Liver (tissue), 9 donors: ENCODE data around the gene STAT1. TPM values are rescaled to one million over a fixed set of nuclear protein-coding genes. Genes with fewer than 3 reads are reported as not detected.

Source experiments
- DNase-seq: peaks from one replicate; pipeline ENCODE4 v3.0.0-alpha.2; 2017; ENCODE audit warnings: low spot score
- H3K27ac ChIP-seq, 2 donors: one replicate each; pipeline ENCODE4 v1.7.0; 2013; ENCODE audit warnings: inconsistent platforms in 2 of 2, low read length in 2 of 2, control low read depth in 1 of 2, low read depth in 1 of 2, mild to moderate bottlenecking in 1 of 2
- H3K27me3 ChIP-seq, 4 donors: one replicate each; pipeline versions ENCODE4 v1.6.1 to v1.7.0; 2013; ENCODE audit warnings: low read length in 3 of 4, inconsistent platforms in 1 of 4, mild to moderate bottlenecking in 1 of 4, moderate library complexity in 1 of 4; ENCODE audit not compliant: control insufficient read depth in 4 of 4, insufficient read depth in 4 of 4
- H3K36me3 ChIP-seq, 4 donors: one replicate each; pipeline versions ENCODE4 v1.6.1 to v1.7.0; 2013; ENCODE audit warnings: low read length in 3 of 4, mild to moderate bottlenecking in 3 of 4, low read depth in 1 of 4, moderate library complexity in 1 of 4; ENCODE audit not compliant: control insufficient read depth in 4 of 4, insufficient read depth in 3 of 4
- H3K4me1 ChIP-seq, 4 donors: one replicate each; pipeline versions ENCODE4 v1.6.1 to v1.7.0; 2013; ENCODE audit warnings: low read length in 3 of 4, mild to moderate bottlenecking in 3 of 4, moderate library complexity in 1 of 4; ENCODE audit not compliant: control insufficient read depth in 4 of 4, insufficient read depth in 4 of 4
- H3K4me3 ChIP-seq, 3 donors: one replicate each; pipeline versions ENCODE4 v1.6.1 to v1.7.0; 2013; ENCODE audit warnings: low read length in 3 of 3, control low read depth in 1 of 3, low read depth in 1 of 3, mild to moderate bottlenecking in 1 of 3
- H3K9ac ChIP-seq, 2 donors: one replicate each; pipeline ENCODE4 v1.7.0; 2013; ENCODE audit warnings: low read length in 2 of 2, mild to moderate bottlenecking in 2 of 2, moderate library complexity in 2 of 2, control low read depth in 1 of 2, low read depth in 1 of 2
- H3K9me3 ChIP-seq, 4 donors: one replicate each; pipeline versions ENCODE4 v1.6.1 to v1.7.0; 2013; ENCODE audit warnings: low read length in 3 of 4; ENCODE audit not compliant: control insufficient read depth in 4 of 4
- ATF3 ChIP-seq: IDR thresholded peaks from 2 replicates; pipeline ENCODE4 v1.6.1; 2016; ENCODE audit warnings: antibody characterized with exemption
- CTCF ChIP-seq: fragments of 150-350 bp; IDR thresholded peaks from 2 replicates; pipeline ENCODE4 v1.5.1; 2017; ENCODE audit warnings: improper control_type of control experiment, low read depth, low read length; ENCODE audit not compliant: missing input control
- EGR1 ChIP-seq, 2 donors: IDR thresholded peaks; 2 replicates each; pipeline ENCODE4 v1.6.1; 2016 to 2018; ENCODE audit warnings: antibody characterized with exemption in 2 of 2, low read depth in 2 of 2
- FOXA1 ChIP-seq: IDR thresholded peaks from 2 replicates; pipeline ENCODE4 v1.6.1; 2016; ENCODE audit warnings: antibody characterized with exemption
- FOXA2 ChIP-seq: IDR thresholded peaks from 2 replicates; pipeline ENCODE4 v1.6.1; 2016; ENCODE audit warnings: antibody characterized with exemption
- GABPA ChIP-seq, 2 donors: IDR thresholded peaks in 1 of 2; conservative IDR thresholded peaks in 1 of 2; 2 replicates each; pipeline ENCODE4 v1.6.1; 2016; ENCODE audit warnings: antibody characterized with exemption in 2 of 2, mild to moderate bottlenecking in 1 of 2, moderate library complexity in 1 of 2
- HNF4A ChIP-seq, 2 donors: conservative IDR thresholded peaks; 2 replicates each; pipeline ENCODE4 v1.6.1; 2016; ENCODE audit warnings: antibody characterized with exemption in 2 of 2, mild to moderate bottlenecking in 2 of 2
- HNF4G ChIP-seq: IDR thresholded peaks from 2 replicates; pipeline ENCODE4 v1.6.1; 2016; ENCODE audit warnings: antibody characterized with exemption
- JUND ChIP-seq, 2 donors: IDR thresholded peaks; 2 replicates each; pipeline ENCODE4 v1.6.1; 2016; ENCODE audit warnings: antibody characterized with exemption in 2 of 2
- MAX ChIP-seq: IDR thresholded peaks from 2 replicates; pipeline ENCODE4 v1.6.1; 2016; ENCODE audit warnings: antibody characterized with exemption
- NR2F2 ChIP-seq: IDR thresholded peaks from 2 replicates; pipeline ENCODE4 v1.6.1; 2016; ENCODE audit warnings: antibody characterized with exemption
- RAD21 ChIP-seq, 2 donors: IDR thresholded peaks; 2 replicates each; pipeline ENCODE4 v1.6.1; 2016; ENCODE audit warnings: antibody characterized with exemption in 2 of 2, mild to moderate bottlenecking in 2 of 2
- REST ChIP-seq: IDR thresholded peaks from 2 replicates; pipeline ENCODE4 v1.6.1; 2016; ENCODE audit warnings: antibody characterized with exemption, mild to moderate bottlenecking
- RXRA ChIP-seq, 2 donors: IDR thresholded peaks; 2 replicates each; pipeline ENCODE4 v1.6.1; 2017 to 2018; ENCODE audit warnings: antibody characterized with exemption in 2 of 2, mild to moderate bottlenecking in 1 of 2
- SP1 ChIP-seq: IDR thresholded peaks from 2 replicates; pipeline ENCODE4 v1.6.1; 2018; ENCODE audit warnings: antibody characterized with exemption, mild to moderate bottlenecking
- TAF1 ChIP-seq: conservative IDR thresholded peaks from 2 replicates; pipeline ENCODE4 v1.6.1; 2016; ENCODE audit warnings: antibody characterized with exemption, mild to moderate bottlenecking
- YY1 ChIP-seq: IDR thresholded peaks from 2 replicates; pipeline ENCODE4 v1.6.1; 2016; ENCODE audit warnings: antibody characterized with exemption, mild to moderate bottlenecking
- ZBTB33 ChIP-seq: IDR thresholded peaks from 2 replicates; pipeline ENCODE4 v1.6.1; 2016; ENCODE audit warnings: antibody characterized with exemption
- WGBS: extraction: QIAGEN DNeasy Blood & Tissue Kit; methylation state at CpG from one replicate; pipeline ENCODE4 v1.1.7; 2013; 5-methylcytosine and 5-hydroxymethylcytosine counted together
- polyA plus RNA-seq, 2 donors: library from polyadenylated mRNA; stranded (reverse) in 1 of 2; unstranded in 1 of 2; fragments of 200-250 nt in 1 of 2; fragments of >200 nt in 1 of 2; fragmentation: Nextera tagmentation in 1 of 2; extraction: Ambion mirVana in 1 of 2; gene quantifications; one replicate each; pipeline versions ENCODE4 v1.2.1 to v1.2.3, GENCODE V29; 2013 to 2015
- total RNA-seq, 2 donors: library from RNA; depleted of rRNA; stranded (reverse); fragments of >200 nt; gene quantifications; one replicate each; pipeline ENCODE4 v1.2.3, GENCODE V29; 2014
- donor health status: healthy.
- donor health status: healthy.
- donor health status: healthy.
- donor health status: healthy.
- donor health status: healthy.

STAT1 gene
- total and polyA plus RNA-seq, 4 donors: 26.2 to 78.7 (median 45.6) TPM

- no peaks in the 10 kb centered on the region for H3K27me3 ChIP-seq
- peak; percentile 52 for TF ChIP-seq MAX
- TF ChIP-seq YY1: peak; percentile 61
- TF ChIP-seq CTCF: no peak
- TF ChIP-seq FOXA2: peak; percentile 76
- peak; percentile 73 to 83 for TF ChIP-seq JUND (IDR thresholded peaks at IDR 0.05)
- TF ChIP-seq HNF4G: peak; percentile 71
- TF ChIP-seq REST: no peak
- no peak for TF ChIP-seq NR2F2
- no peak for TF ChIP-seq TAF1
- peak; percentile 31 to 37 for TF ChIP-seq RAD21 (IDR thresholded peaks at IDR 0.05)
- no peak for TF ChIP-seq ATF3
- peak; percentile 61 for TF ChIP-seq ZBTB33
- TF ChIP-seq EGR1 (IDR thresholded peaks at IDR 0.05; ENCODE audit: low read depth in 2 of 2): peak in 1 of 2 donors; percentile 39
- TF ChIP-seq HNF4A (conservative IDR thresholded peaks at IDR 0.05): peak; percentile 85 to 88
- peak; percentile 74 for TF ChIP-seq SP1
- TF ChIP-seq GABPA (IDR thresholded peaks at IDR 0.05 in 1 of 2, conservative IDR thresholded peaks at IDR 0.05 in 1 of 2): peak in 1 of 2 donors; percentile 15
- TF ChIP-seq RXRA (IDR thresholded peaks at IDR 0.05): peak; percentile 67 to 81
- peak; percentile 24 for TF ChIP-seq FOXA1
- WGBS: 23% methylated on average over 4 of the region's 4 CpGs
- no peak overlapping the region for H3K4me3 ChIP-seq
- no peaks in the 10 kb centered on the region for H3K9me3 ChIP-seq
- H3K4me1 ChIP-seq: peaks cover 3 to 45% (median 32%) of the 10 kb centered on the region in 4 donors
- peak overlapping the region; percentile 42 to 58 for H3K27ac ChIP-seq
- DNase-seq: no peak
- H3K9ac ChIP-seq: no peak overlapping the region
- no peaks in the 10 kb centered on the region for H3K36me3 ChIP-seq
Measured at GRCh38 chr2:191049728-191050639, 36.0 kb upstream of the STAT1 start.
